Fibroblast of villous mesenchyme (primary cell): ENCODE results near the gene MBNL2. TPM values are rescaled to one million over a fixed set of nuclear protein-coding genes. Genes with fewer than 3 reads are reported as not detected.

Experiments
- DNase-seq: peaks from one replicate; pipeline ENCODE4 v3.0.0-alpha.2; 2010; ENCODE audit warnings: low read depth
- H3K4me3 ChIP-seq: 2 replicates; pipeline ENCODE4 v1.5.1; 2011; ENCODE audit warnings: low read depth, mild to moderate bottlenecking, low read length
- CTCF ChIP-seq: IDR thresholded peaks from 2 replicates; pipeline ENCODE4 v1.5.1; 2012; ENCODE audit warnings: low read depth, mild to moderate bottlenecking, low read length; ENCODE audit not compliant: insufficient read depth
- total RNA-seq: library from RNA; depleted of rRNA; stranded (reverse); fragments of >200 nt; gene quantifications from 2 replicates; pipeline ENCODE4 v1.2.3, GENCODE V29; 2012

MBNL2 gene
- total RNA-seq, 1 donor, result 120 TPM

GRCh38 chr13:97266772-97267417, 44.8 kb downstream of the MBNL2 start:
- no peak for DNase-seq
- TF ChIP-seq CTCF, result no peak
- no peak overlapping the region for H3K4me3 ChIP-seq

GRCh38 chr13:97267418-97268059, 45.4 kb downstream of the MBNL2 start:
- TF ChIP-seq CTCF, result no peak
- no peak for DNase-seq
- H3K4me3 ChIP-seq, result no peak overlapping the region

- H3K4me3 ChIP-seq, result no peak overlapping the region
- peak; percentile 25 for TF ChIP-seq CTCF
- no peak for DNase-seq
These were observed 46.6 kb downstream of the MBNL2 start for GRCh38 chr13:97268772-97269171.

GRCh38 chr13:97269603-97270002, 47.5 kb downstream of the MBNL2 start:
- no peak for TF ChIP-seq CTCF
- H3K4me3 ChIP-seq, result no peak overlapping the region
- DNase-seq, result no peak

GRCh38 chr13:97272526-97272925, 50.4 kb downstream of the MBNL2 start:
- no peak for TF ChIP-seq CTCF
- no peak overlapping the region for H3K4me3 ChIP-seq
- DNase-seq, result no peak

- TF ChIP-seq CTCF, result no peak
- no peak for DNase-seq
- no peak overlapping the region for H3K4me3 ChIP-seq
These were observed 51.3 kb downstream of the MBNL2 start for GRCh38 chr13:97273341-97273831.
